OCI-LY7 (cell line): ENCODE measurements around the gene OR2T6.

Experiments
- CTCF ChIP-seq: fragments of 200-600 bp; sonication (generic); conservative IDR thresholded peaks from 2 replicates; pipeline ENCODE4 v1.5.1; 2014; ENCODE audit warnings: mild to moderate bottlenecking, antibody characterized with exemption, low read length, moderate library complexity, mixed read lengths
- EZH2phosphoT487 ChIP-seq: fragments of 200-600 bp; sonication (generic); IDR thresholded peaks from 2 replicates; pipeline ENCODE4 v1.6.1; 2018; ENCODE audit warnings: low read depth, borderline replicate concordance, mild to moderate bottlenecking, mixed run types, antibody characterized with exemption, low read length, moderate library complexity, mixed read lengths

GRCh38 chr1:248373761-248374160, 1.8 kb upstream of the OR2T6 start:
- TF ChIP-seq EZH2phosphoT487 (no peak), CTCF (no peak)
